Prostate gland (tissue), 2 donors: Measurements from ENCODE around the gene WDR26. TPM values are rescaled to one million over a fixed set of nuclear protein-coding genes. Genes with fewer than 3 reads are reported as not detected.
"Not testable (repeated sequence)": the region's sequence is repeated elsewhere in the genome, so short reads cannot be mapped to it uniquely, and the experiment has no call there.

Experiments used
- DNase-seq: peaks from one replicate; pipeline ENCODE4 v3.0.0-alpha.2; 2019; ENCODE audit warnings: low spot score
- H3K27ac ChIP-seq, 2 donors: fragments of 200-600 bp; sonication (generic); 2 replicates each; pipeline ENCODE4 v1.5.1; 2017 to 2019
- H3K27me3 ChIP-seq: fragments of 200-600 bp; sonication (generic); replicated peaks from 2 replicates; pipeline ENCODE4 v1.5.1; 2019; ENCODE audit not compliant: insufficient read depth
- H3K36me3 ChIP-seq, 2 donors: fragments of 200-600 bp; sonication (generic); 1 replicate in 1 of 2; 2 replicates in 1 of 2; pipeline versions ENCODE4 v1.5.1 to v1.8.1; 2017 to 2019
- H3K4me1 ChIP-seq: fragments of 200-600 bp; sonication (generic); replicated peaks from 2 replicates; pipeline ENCODE4 v1.5.1; 2019
- H3K4me3 ChIP-seq, 2 donors: fragments of 200-600 bp; sonication (generic); 2 replicates each; pipeline ENCODE4 v1.5.1; 2017 to 2019
- H3K9me3 ChIP-seq: fragments of 200-600 bp; sonication (generic); 2 replicates; pipeline ENCODE4 v1.5.1; 2017
- CTCF ChIP-seq, 4 experiments: fragments of 200-600 bp in 2 of 4; fragments of 450-650 bp in 2 of 4; sonication (generic) in 2 of 4; IDR thresholded peaks; 1 replicate in 3 of 4; 2 replicates in 1 of 4; pipeline ENCODE4 v1.5.1; 2016 to 2019; ENCODE audit warnings: antibody characterized with exemption in 4 of 4, mild to moderate bottlenecking in 2 of 4, moderate library complexity in 2 of 4
- POLR2A ChIP-seq: fragments of 450-650 bp; IDR thresholded peaks from one replicate; pipeline ENCODE4 v1.6.1; 2016; ENCODE audit warnings: antibody characterized with exemption, mild to moderate bottlenecking
- POLR2AphosphoS5 ChIP-seq: sonication (generic); formaldehyde crosslinking; IDR thresholded peaks from one replicate; pipeline ENCODE4 v1.6.1; 2017; ENCODE audit warnings: antibody characterized with exemption
- WGBS: methylation state at CpG from one replicate; pipeline ENCODE4 v1.1.5; 2018; 5-methylcytosine and 5-hydroxymethylcytosine counted together
- intact Hi-C: fragments of 100-400 bp; cut with DNase I; formaldehyde crosslinking; loops from one replicate; pipeline ENCODE4 v1.14.2; 2022
- total RNA-seq, 2 donors: library from RNA; depleted of rRNA; stranded (reverse); fragments of >200 nt; gene quantifications; one replicate each; pipeline ENCODE4 v1.1.0, GENCODE V29; 2016

WDR26 gene
- total RNA-seq, 2 donors from 2014 or later: 50.7 to 72.9 TPM

GRCh38 chr1:224427346-224427745 is 7.3 kb downstream of the WDR26 start:
- H3K27ac ChIP-seq: no peak overlapping the region

GRCh38 chr1:224426869-224427268 is 7.7 kb downstream of the WDR26 start:
- H3K27ac ChIP-seq, intact Hi-C loops, H3K9me3 ChIP-seq, DNase-seq, H3K27me3 ChIP-seq, H3K4me3 ChIP-seq, H3K4me1 ChIP-seq: not testable (repeated sequence)
- 88% methylated on average over 8 of the region's 8 CpGs for WGBS
- H3K36me3 ChIP-seq: peaks cover 9 to 11% of the 10 kb centered on the region in 2 donors

More at GRCh38 chr1:224427346-224427745, 7.3 kb downstream of the WDR26 start:
- peaks cover 8 to 9% of the 10 kb centered on the region in 2 donors for H3K36me3 ChIP-seq
- H3K4me1 ChIP-seq: peaks cover 8% of the 10 kb centered on the region
- TF ChIP-seq CTCF (IDR thresholded peaks at IDR 0.05): no peak
- no peak overlapping the region for H3K4me3 ChIP-seq
- WGBS: 50% methylated on average over 1 of the region's 1 CpG
- H3K27me3 ChIP-seq: no peaks in the 10 kb centered on the region
- no peak for DNase-seq
- H3K9me3 ChIP-seq: no peaks in the 10 kb centered on the region
- intact Hi-C loops: no loop called here

- H3K4me1 ChIP-seq: peaks cover 5% of the 10 kb centered on the region
- H3K27ac ChIP-seq: no peak overlapping the region
- H3K9me3 ChIP-seq: no peaks in the 10 kb centered on the region
- TF ChIP-seq POLR2AphosphoS5: no peak
- TF ChIP-seq CTCF (IDR thresholded peaks at IDR 0.05): no peak
- no peak for TF ChIP-seq POLR2A
- no peak for DNase-seq
- H3K27me3 ChIP-seq: no peaks in the 10 kb centered on the region
- 79% methylated on average over 6 of the region's 6 CpGs for WGBS
- intact Hi-C loops: no loop called here
- H3K36me3 ChIP-seq: peaks cover 11 to 18% of the 10 kb centered on the region in 2 donors
- H3K4me3 ChIP-seq: no peak overlapping the region
Observed at GRCh38 chr1:224425279-224425884, 9.2 kb downstream of the WDR26 start.

GRCh38 chr1:224420106-224420505 is 14.5 kb downstream of the WDR26 start:
- Histone ChIP-seq H3K36me3 (peaks cover 11 to 23% of the 10 kb centered on the region in 2 donors), H3K9me3 (no peaks in the 10 kb centered on the region)

GRCh38 chr1:224411766-224412165 is 22.8 kb downstream of the WDR26 start:
- intact Hi-C loops: no loop called here
- H3K4me1 ChIP-seq: no peaks in the 10 kb centered on the region
- no peak overlapping the region for H3K4me3 ChIP-seq
- H3K27me3 ChIP-seq: no peaks in the 10 kb centered on the region
- H3K9me3 ChIP-seq: no peaks in the 10 kb centered on the region
- TF ChIP-seq POLR2AphosphoS5: no peak
- TF ChIP-seq POLR2A: no peak
- no peak for TF ChIP-seq CTCF (IDR thresholded peaks at IDR 0.05)
- no peak for DNase-seq
- H3K27ac ChIP-seq: no peak overlapping the region
- whole genome bisulfite sequencing: 91% methylated on average over 1 of the region's 1 CpG
- peaks cover 0 to 3% of the 10 kb centered on the region in 2 donors for H3K36me3 ChIP-seq

More at GRCh38 chr1:224420106-224420505, 14.5 kb downstream of the WDR26 start:
- no peak for TF ChIP-seq POLR2A
- no peak for TF ChIP-seq CTCF (IDR thresholded peaks at IDR 0.05)
- no peak for TF ChIP-seq POLR2AphosphoS5
- no peaks in the 10 kb centered on the region for H3K27me3 ChIP-seq
- intact Hi-C loops: no loop called here
- H3K4me1 ChIP-seq: no peaks in the 10 kb centered on the region
- no peak for DNase-seq
- H3K27ac ChIP-seq: no peak overlapping the region
- H3K4me3 ChIP-seq: no peak overlapping the region
